IMR-90 (cell line): ENCODE measurements around the gene CLCN4. TPM values are rescaled to one million over a fixed set of nuclear protein-coding genes. Genes with fewer than 3 reads are reported as not detected.

Experiments used
- ATAC-seq: fragments of 200-7000 bp; cut with Tn5 transposase; 2 replicates; pipeline ENCODE4 v1.9.1; 2020; ENCODE audit warnings: low read depth, mild to moderate bottlenecking, moderate library complexity
- BruUV-seq: library from RNA; stranded (reverse); fragments of 400-500 nt; replicated peaks from 2 replicates; lab custom pipeline; 2021; lab: Mats Ljungman, UMichigan
- CTCF ChIA-PET: fragments of 300-600 bp; formaldehyde crosslinking; extraction: SDS; loops from one replicate; lab custom pipeline; 2021; ENCODE audit warnings: antibody characterized with exemption; lab: Yijun Ruan, JAX
- POLR2A ChIA-PET: fragments of 300-600 bp; sonication (Branson Sonifier 250); formaldehyde crosslinking; loops from one replicate; lab custom pipeline; 2022; ENCODE audit warnings: antibody characterized with exemption; ENCODE audit not compliant: unreplicated experiment; lab: Charles Lee
- DNase-seq: peaks from one replicate; pipeline ENCODE4 v3.0.0; 2013
- H2AFZ ChIP-seq: replicated peaks from 2 replicates; pipeline ENCODE3; 2013; ENCODE audit warnings: low read length, mild to moderate bottlenecking; ENCODE audit not compliant: poor library complexity
- H2AK5ac ChIP-seq: 2 replicates; pipeline ENCODE4 v1.6.1; 2013; ENCODE audit warnings: low read depth, low read length, inconsistent platforms
- H2AK9ac ChIP-seq: replicated peaks from 2 replicates; pipeline ENCODE3; 2013; ENCODE audit warnings: mild to moderate bottlenecking, low read depth, low read length, moderate library complexity; ENCODE audit not compliant: poor library complexity
- H2BK120ac ChIP-seq: 2 replicates; pipeline ENCODE4 v1.6.1; 2013; ENCODE audit warnings: low read depth, low read length, inconsistent platforms
- H2BK15ac ChIP-seq: 3 replicates; pipeline ENCODE4 v1.6.1; 2013; ENCODE audit warnings: low read depth, low read length, inconsistent platforms
- H2BK20ac ChIP-seq: 2 replicates; pipeline ENCODE4 v1.6.1; 2013; ENCODE audit warnings: low read depth, mild to moderate bottlenecking, inconsistent platforms, low read length, moderate library complexity
- H2BK5ac ChIP-seq: 2 replicates; pipeline ENCODE4 v1.6.1; 2013; ENCODE audit warnings: mild to moderate bottlenecking, low read depth, low read length, inconsistent platforms; ENCODE audit not compliant: poor library complexity, severe bottlenecking
- H3K14ac ChIP-seq: replicated peaks from 2 replicates; pipeline ENCODE4 v1.6.1; 2013; ENCODE audit warnings: low read depth, low read length, inconsistent platforms
- H3K18ac ChIP-seq: 2 replicates; pipeline ENCODE4 v1.6.1; 2013; ENCODE audit warnings: low read depth, low read length, control low read depth
- H3K23ac ChIP-seq: 2 replicates; pipeline ENCODE4 v1.6.1; 2013; ENCODE audit warnings: low read depth, low read length, inconsistent platforms
- H3K27ac ChIP-seq: 2 replicates; pipeline ENCODE4 v1.5.1; 2013; ENCODE audit warnings: mild to moderate bottlenecking, control low read depth, low read length; ENCODE audit not compliant: insufficient read depth
- H3K27me3 ChIP-seq: 2 replicates; pipeline ENCODE4 v1.6.1; 2013; ENCODE audit warnings: low read length; ENCODE audit not compliant: control insufficient read depth, insufficient read depth
- H3K36me3 ChIP-seq: 2 replicates; pipeline ENCODE4 v1.6.1; 2013; ENCODE audit warnings: low read length, mixed read lengths; ENCODE audit not compliant: control insufficient read depth, insufficient read depth
- H3K4ac ChIP-seq: 2 replicates; pipeline ENCODE4 v1.6.1; 2013; ENCODE audit warnings: low read depth, low read length, inconsistent platforms
- H3K4me1 ChIP-seq: 2 replicates; pipeline ENCODE4 v1.6.1; 2013; ENCODE audit warnings: low read length, mixed read lengths; ENCODE audit not compliant: control insufficient read depth, insufficient read depth
- H3K4me2 ChIP-seq: 2 replicates; pipeline ENCODE4 v1.6.1; 2013; ENCODE audit warnings: low read depth, mild to moderate bottlenecking, control low read depth, low read length, moderate library complexity
- H3K4me3 ChIP-seq: 2 replicates; pipeline ENCODE4 v1.5.1; 2013; ENCODE audit warnings: low read depth, mild to moderate bottlenecking, control low read depth, low read length, moderate library complexity; ENCODE audit not compliant: insufficient read depth
- H3K56ac ChIP-seq: 2 replicates; pipeline ENCODE4 v1.6.1; 2013; ENCODE audit warnings: low read length, inconsistent platforms; ENCODE audit not compliant: insufficient read depth; ENCODE audit errors: extremely low read depth
- H3K79me1 ChIP-seq, 2 experiments: 2 replicates each; pipeline ENCODE4 v1.6.1; 2013; ENCODE audit warnings: low read length in 2 of 2, inconsistent platforms in 1 of 2, low read depth in 1 of 2
- H3K9ac ChIP-seq: 2 replicates; pipeline ENCODE4 v1.6.1; 2013; ENCODE audit warnings: low read depth, low read length, control low read depth
- H3K9me1 ChIP-seq: 2 replicates; pipeline ENCODE4 v1.6.1; 2013; ENCODE audit warnings: low read length, inconsistent platforms; ENCODE audit not compliant: insufficient read depth
- H3K9me3 ChIP-seq: 2 replicates; pipeline ENCODE4 v1.6.1; 2013; ENCODE audit warnings: low read length; ENCODE audit not compliant: control insufficient read depth, insufficient read depth
- H4K20me1 ChIP-seq: 2 replicates; pipeline ENCODE4 v1.6.1; 2013; ENCODE audit warnings: low read length, inconsistent platforms; ENCODE audit not compliant: insufficient read depth
- H4K5ac ChIP-seq: 2 replicates; pipeline ENCODE4 v1.6.1; 2013; ENCODE audit warnings: mild to moderate bottlenecking, low read depth, low read length, control low read depth
- H4K8ac ChIP-seq, 2 experiments: 2 replicates each; pipeline ENCODE4 v1.6.1; 2013; ENCODE audit warnings: low read depth in 2 of 2, low read length in 2 of 2, control low read depth in 1 of 2, inconsistent platforms in 1 of 2
- H4K91ac ChIP-seq: 2 replicates; pipeline ENCODE4 v1.6.1; 2013; ENCODE audit warnings: low read depth, low read length, inconsistent platforms; ENCODE audit not compliant: insufficient read depth
- BHLHE40 ChIP-seq: fragments of 150-350 bp; IDR thresholded peaks from 2 replicates; pipeline ENCODE4 v1.6.1; 2016; ENCODE audit warnings: mild to moderate bottlenecking, low read depth, low read length
- CEBPB ChIP-seq: IDR thresholded peaks from 2 replicates; pipeline ENCODE4 v1.6.1; 2012; ENCODE audit warnings: low read depth, low read length, improper control_type of control experiment
- CHD1 ChIP-seq: IDR thresholded peaks from 2 replicates; pipeline ENCODE4 v1.6.1; 2012; ENCODE audit warnings: low read depth, low read length, improper control_type of control experiment
- MAFK ChIP-seq: IDR thresholded peaks from 2 replicates; pipeline ENCODE4 v1.6.1; 2012; ENCODE audit warnings: low read depth, low read length, improper control_type of control experiment
- NFE2L2 ChIP-seq: fragments of 150-350 bp; IDR thresholded peaks from 2 replicates; pipeline ENCODE4 v1.6.1; 2016; ENCODE audit warnings: low read depth, mild to moderate bottlenecking, low read length
- POLR2A ChIP-seq: IDR thresholded peaks from 2 replicates; pipeline ENCODE4 v1.6.1; 2012; ENCODE audit warnings: mild to moderate bottlenecking, low read depth, low read length
- RCOR1 ChIP-seq: IDR thresholded peaks from 2 replicates; pipeline ENCODE4 v1.6.1; 2012; ENCODE audit warnings: mild to moderate bottlenecking, low read length, improper control_type of control experiment; ENCODE audit not compliant: insufficient replicate concordance
- RFX5 ChIP-seq: IDR thresholded peaks from 2 replicates; pipeline ENCODE4 v1.8.0; 2012; ENCODE audit warnings: low read depth, mild to moderate bottlenecking, low read length, moderate library complexity
- SMC3 ChIP-seq: fragments of 150-350 bp; IDR thresholded peaks from 2 replicates; pipeline ENCODE4 v1.6.1; 2016; ENCODE audit warnings: low read depth, mild to moderate bottlenecking, antibody characterized with exemption, low read length, moderate library complexity
- USF2 ChIP-seq: fragments of 150-350 bp; IDR thresholded peaks from 2 replicates; pipeline ENCODE4 v1.6.1; 2017; ENCODE audit warnings: mild to moderate bottlenecking, antibody characterized with exemption, low read length, low read depth
- WGBS, 2 experiments: methylation state at CpG; one replicate each; pipeline versions ENCODE4 v1.1.5 to v1.1.7; 2013; ENCODE audit warnings: missing lambda C conversion rate in 2 of 2; ENCODE audit not compliant: insufficient read length in 1 of 2; ENCODE audit errors: extremely low coverage in 2 of 2; 5-methylcytosine and 5-hydroxymethylcytosine counted together
- dilution Hi-C: fragments of 300-500 bp; cut with HindIII; formaldehyde crosslinking; loops from one replicate; pipeline ENCODE4 v1.14.3; 2018; ENCODE audit warnings: low sequenced_read_pairs; ENCODE audit not compliant: unreplicated experiment
- in situ Hi-C: fragments of 300-500 bp; cut with MboI; formaldehyde crosslinking; loops from 3 replicates; pipeline ENCODE4 v1.14.3; 2019; ENCODE audit warnings: low sequenced_read_pairs, inconsistent platforms, mixed read lengths
- intact Hi-C: fragments of 100-400 bp; cut with micrococcal nuclease; formaldehyde crosslinking; loops from 2 replicates; pipeline ENCODE4 v1.10.0; 2022
- polyA plus RNA-seq, 3 experiments: library from polyadenylated mRNA; depleted of rRNA; stranded (reverse); fragments of >200 nt; gene quantifications; 2 replicates each; pipeline ENCODE4 v1.2.3, GENCODE V29; 2012; ENCODE audit warnings: low replicate concordance in 1 of 3
- total RNA-seq: library from RNA; depleted of rRNA; stranded (reverse); fragments of >200 nt; gene quantifications from 2 replicates; pipeline ENCODE4 v1.2.3, GENCODE V29; 2012

Gene CLCN4
- total and polyA plus RNA-seq, 2 of the 4 experiments (the other 2 are of a cell fraction) = 2.2 to 4.5 TPM

GRCh38 chrX:10146346-10146745 is 10.4 kb upstream of the CLCN4 start (continued):
- TF ChIP-seq POLR2A = no peak
- TF ChIP-seq BHLHE40 = no peak
- TF ChIP-seq RFX5 = no peak
- no peak for TF ChIP-seq SMC3

- no peak overlapping the region for H4K5ac ChIP-seq
- no TSS peak for BruUV-seq
- no peaks in the 10 kb centered on the region for H3K27me3 ChIP-seq
- H2AK9ac ChIP-seq = no peak overlapping the region
- no peak overlapping the region for H3K56ac ChIP-seq
- no peaks in the 10 kb centered on the region for H3K9me1 ChIP-seq
- ChIA-PET POLR2A (no interaction called here), CTCF (interaction anchor here (0.5 kb wide), 1 partner anchor 446 kb away, joined by 3 read pairs; no protein-coding TSS in a partner anchor)
- no peak overlapping the region for H2BK20ac ChIP-seq
- H2BK5ac ChIP-seq = no peak overlapping the region
- H2AK5ac ChIP-seq = no peak overlapping the region
- H3K4me2 ChIP-seq = no peak overlapping the region
- H3K9me3 ChIP-seq = no peaks in the 10 kb centered on the region; the same call in 1 of the 2 replicates
- H4K20me1 ChIP-seq = no peaks in the 10 kb centered on the region
- peaks cover 5% of the 10 kb centered on the region; the same call in 1 of the 2 replicates for H3K4me1 ChIP-seq
- H3K9ac ChIP-seq = no peak overlapping the region
- no peak overlapping the region for H2BK15ac ChIP-seq
- dilution Hi-C loops = no loop called here
- H3K4ac ChIP-seq = no peak overlapping the region
- no peak for DNase-seq
- intact Hi-C loops = no loop called here
- H4K8ac ChIP-seq = no peak overlapping the region
- H3K23ac ChIP-seq = no peak overlapping the region
- no CpG with 5 or more reads among the region's 3 CpGs for WGBS, 2 experiments
- no peak overlapping the region for H2BK120ac ChIP-seq
- in situ Hi-C loops = no loop called here
- no peak overlapping the region for H3K4me3 ChIP-seq
- no peak for TF ChIP-seq POLR2A
- no peak for TF ChIP-seq RCOR1
- TF ChIP-seq USF2 = no peak
- no peak for TF ChIP-seq MAFK
- no peak for TF ChIP-seq CEBPB
- TF ChIP-seq CHD1 = no peak
- no peak for TF ChIP-seq NFE2L2
- H3K14ac ChIP-seq = no peak overlapping the region
- no peaks in the 10 kb centered on the region for H3K36me3 ChIP-seq
- H2AFZ ChIP-seq = no peak overlapping the region
- ATAC-seq = no peak
- H3K27ac ChIP-seq = no peak overlapping the region
- no peak overlapping the region for H4K91ac ChIP-seq
- H3K18ac ChIP-seq = no peak overlapping the region
- no peaks in the 10 kb centered on the region for H3K79me1 ChIP-seq
These were observed 4.7 kb upstream of the CLCN4 start for GRCh38 chrX:10152086-10152485.
